Activated B cell treated with CpG ODN at 0.5 μM for 24 hours (primary cell): ENCODE results near the gene CYSRT1. TPM values are rescaled to one million over a fixed set of nuclear protein-coding genes. Genes with fewer than 3 reads are reported as not detected.
A peak's percentile ranks its signal among the peaks of the same experiment; 100 is the strongest.

Source experiments
- ATAC-seq: fragments of 200-7000 bp; cut with Tn5 transposase; one replicate; pipeline ENCODE4 v1.10.0; 2021; ENCODE audit warnings: low read depth, mild to moderate bottlenecking, moderate library complexity
- CTCF ChIA-PET: fragments of 350-600 bp; sonication (Branson Sonifier 250); formaldehyde crosslinking; loops from one replicate; lab custom pipeline; 2021; ENCODE audit warnings: antibody characterized with exemption; lab: Charles Lee
- POLR2A ChIA-PET: fragments of 350-600 bp; sonication (Branson Sonifier 250); formaldehyde crosslinking; loops from one replicate; lab custom pipeline; 2021; ENCODE audit warnings: antibody characterized with exemption; lab: Charles Lee
- DNase-seq: peaks from one replicate; pipeline ENCODE4 v3.0.0; 2022
- H3K27ac Mint-ChIP-seq: one replicate; pipeline ENCODE4 v1.8.0; 2020; ENCODE audit warnings: mixed read lengths
- H3K27me3 Mint-ChIP-seq: one replicate; pipeline ENCODE4 v1.8.0; 2021; ENCODE audit warnings: mixed read lengths
- H3K36me3 Mint-ChIP-seq: one replicate; pipeline ENCODE4 v1.8.0; 2021; ENCODE audit warnings: low read depth, mixed read lengths
- H3K4me1 Mint-ChIP-seq: one replicate; pipeline ENCODE4 v1.8.0; 2021; ENCODE audit warnings: mixed read lengths
- H3K4me3 Mint-ChIP-seq: one replicate; pipeline ENCODE4 v1.8.0; 2020; ENCODE audit warnings: mild to moderate bottlenecking, mixed read lengths
- H3K9me3 Mint-ChIP-seq: one replicate; pipeline ENCODE4 v1.8.0; 2020; ENCODE audit warnings: mixed read lengths
- CTCF ChIP-seq: fragments of 200-600 bp; IDR thresholded peaks from one replicate; pipeline ENCODE4 v1.8.0; 2022; ENCODE audit warnings: antibody characterized with exemption, mild to moderate bottlenecking
- intact Hi-C: fragments of 100-400 bp; cut with micrococcal nuclease; formaldehyde crosslinking; loops from one replicate; pipeline ENCODE4 v1.15.1; 2024
- total RNA-seq: library from RNA; stranded (reverse); gene quantifications from 2 replicates; pipeline ENCODE4 v1.2.3, GENCODE V29; 2022

Gene CYSRT1
- total RNA-seq, 1 donor from 2014 or later: 0.53 TPM

GRCh38 chr9:137188086-137188489 is 36.9 kb upstream of the CYSRT1 start:
- peak overlapping the region; percentile 92 for H3K4me3 Mint-ChIP-seq
- no peak for TF ChIP-seq CTCF
- ChIA-PET CTCF (interaction anchor here (0.6 to 2.0 kb wide), 6 partner anchors 14 to 102 kb away, joined by 3 to 13 read pairs (median 6); partner anchors contain the start of genes MAN1B1, RNF224 and TPRN), POLR2A (interaction anchor here (1.0 to 4.4 kb wide), 15 partner anchors 10 to 461 kb away, joined by 3 to 49 read pairs (median 10); partner anchors contain the start of genes CYSRT1, MAN1B1, NDOR1 and RNF208)
- no peak for ATAC-seq
- no peak for DNase-seq
- H3K36me3 Mint-ChIP-seq: peaks cover 59% of the 10 kb centered on the region
- intact Hi-C loops: loop anchor here (1.0 kb wide), 6 partner anchors 12 to 70 kb away; partner anchors contain the start of genes NDOR1, TMEM203 and TPRN
- H3K9me3 Mint-ChIP-seq: no peaks in the 10 kb centered on the region
- H3K27me3 Mint-ChIP-seq: no peaks in the 10 kb centered on the region
- H3K4me1 Mint-ChIP-seq: peaks cover 36% of the 10 kb centered on the region
- H3K27ac Mint-ChIP-seq: peak overlapping the region; percentile 90

GRCh38 chr9:137188490-137189296 is 36.3 kb upstream of the CYSRT1 start, which contains the start of the genes ANAPC2 and SSNA1:
Gene ANAPC2, minus strand, starts transcription at chr9:137188560. Its CDS starts 28 bp downstream, at chr9:137188532.
Gene SSNA1, plus strand, starts transcription at chr9:137188676. Its CDS starts 51 bp downstream, at chr9:137188727.
- peak within 1 kb of the TSS; percentile 92 for H3K4me3 Mint-ChIP-seq
- H3K36me3 Mint-ChIP-seq: peaks cover 52% of the 10 kb centered on the region
- ChIA-PET POLR2A (interaction anchor here (0.7 to 4.4 kb wide), 24 partner anchors 8 to 462 kb away, joined by 3 to 49 read pairs (median 8); partner anchors contain the start of genes CYSRT1, MAN1B1, NDOR1 and RNF208), CTCF (interaction anchor here (0.9 to 2.0 kb wide), 10 partner anchors 13 to 142 kb away, joined by 3 to 13 read pairs (median 5); partner anchors contain the start of genes MAN1B1, RNF224 and TPRN)
- TF ChIP-seq CTCF: no peak
- DNase-seq (peak; percentile 99), ATAC-seq (peak; percentile 79)
- H3K9me3 Mint-ChIP-seq: no peaks in the 10 kb centered on the region
- H3K27ac Mint-ChIP-seq: peak within 1 kb of the TSS; percentile 91
- no peaks in the 10 kb centered on the region for H3K27me3 Mint-ChIP-seq
- peaks cover 36% of the 10 kb centered on the region for H3K4me1 Mint-ChIP-seq
- intact Hi-C loops: loop anchor here (1.0 kb wide), 7 partner anchors 12 to 70 kb away; partner anchors contain the start of genes NDOR1, RNF224, TMEM203 and TPRN

GRCh38 chr9:137189297-137190295 is 35.4 kb upstream of the CYSRT1 start:
- Mint-ChIP-seq H3K9me3 (no peaks in the 10 kb centered on the region), H3K4me1 (peaks cover 36% of the 10 kb centered on the region), H3K4me3 (peak overlapping the region; percentile 91), H3K27ac (peak overlapping the region; percentile 91), H3K36me3 (peaks cover 43% of the 10 kb centered on the region), H3K27me3 (no peaks in the 10 kb centered on the region)
- POLR2A ChIA-PET: interaction anchor here (0.7 to 4.4 kb wide), 23 partner anchors 8 to 463 kb away, joined by 3 to 49 read pairs (median 8); partner anchors contain the start of genes CYSRT1, MAN1B1, NDOR1 and RNF208
- intact Hi-C loops: loop anchor here (1.0 kb wide), 1 partner anchor 38 kb away; the partner anchor contains the start of gene RNF224
- no peak for TF ChIP-seq CTCF
- DNase-seq (no peak), ATAC-seq (no peak)
- CTCF ChIA-PET: interaction anchor here (0.9 to 2.0 kb wide), 10 partner anchors 12 to 143 kb away, joined by 3 to 13 read pairs (median 5); partner anchors contain the start of genes MAN1B1, RNF224 and TPRN

- intact Hi-C loops: no loop called here
- H3K36me3 Mint-ChIP-seq: peaks cover 37% of the 10 kb centered on the region
These were observed 34.6 kb upstream of the CYSRT1 start for GRCh38 chr9:137190315-137190856.

More at GRCh38 chr9:137190315-137190856, 34.6 kb upstream of the CYSRT1 start:
- POLR2A ChIA-PET: interaction anchor here (0.6 to 4.4 kb wide), 7 partner anchors 8 to 64 kb away, joined by 8 to 49 read pairs (median 17); partner anchors contain the start of genes NDOR1, RNF224, TMEM203 and TPRN
- Mint-ChIP-seq H3K27ac (peak overlapping the region; percentile 41), H3K4me3 (peak overlapping the region; percentile 64), H3K9me3 (no peaks in the 10 kb centered on the region), H3K27me3 (no peaks in the 10 kb centered on the region), H3K4me1 (peaks cover 36% of the 10 kb centered on the region)
- no peak for DNase-seq
- CTCF ChIA-PET: interaction anchor here (1.4 to 2.0 kb wide), 3 partner anchors 14 to 46 kb away, joined by 3 to 8 read pairs (median 7); no protein-coding TSS in a partner anchor
- TF ChIP-seq CTCF: no peak
- no peak for ATAC-seq
